HCT116 (cell line): ENCODE measurements around the gene NOXO1. TPM values are rescaled to one million over a fixed set of nuclear protein-coding genes. Genes with fewer than 3 reads are reported as not detected.

Experiments
- ATAC-seq: fragments of 200-7000 bp; cut with Tn5 transposase; 2 replicates; pipeline ENCODE4 v1.9.1; 2020; ENCODE audit warnings: mild to moderate bottlenecking, moderate library complexity
- BruUV-seq: library from RNA; stranded (reverse); fragments of 400-500 nt; replicated peaks from 2 replicates; lab custom pipeline; 2021; lab: Mats Ljungman, UMichigan
- CTCF ChIA-PET: fragments of 300-600 bp; sonication (Branson Sonifier 250); formaldehyde crosslinking; loops from one replicate; lab custom pipeline; 2021; ENCODE audit warnings: antibody characterized with exemption; lab: Charles Lee
- POLR2A ChIA-PET: fragments of 300-600, 350-600 bp; sonication (Branson Sonifier 250); formaldehyde crosslinking; loops from one replicate; lab custom pipeline; 2021; ENCODE audit warnings: antibody characterized with exemption; lab: Charles Lee
- RAD21 ChIA-PET, 2 experiments: fragments of 300-600 bp; sonication (Branson Sonifier 250); formaldehyde crosslinking; loops; one replicate each; lab custom pipeline; 2023; ENCODE audit warnings: low total read pairs in 2 of 2; ENCODE audit not compliant: uncharacterized antibody in 2 of 2, unreplicated experiment in 2 of 2, low non-redundant PET in 1 of 2; lab: Charles Lee
- DNase-seq: peaks from one replicate; pipeline ENCODE4 v3.0.0-alpha.2; 2010; ENCODE audit warnings: low read depth, low spot score
- H2AFZ ChIP-seq: fragments of 200-600 bp; shearing (Covaris generic), sonication (generic); 2 replicates; pipeline ENCODE4 v1.6.1; 2017; ENCODE audit warnings: low read depth, mixed run types, mixed read lengths, antibody characterized with exemption, low read length; ENCODE audit not compliant: poor library complexity, severe bottlenecking
- H3K27ac ChIP-seq: 2 replicates; pipeline ENCODE4 v1.5.1; 2012; ENCODE audit warnings: low read depth, low read length
- H3K27me3 ChIP-seq: fragments of 200-600 bp; sonication (generic); 2 replicates; pipeline ENCODE4 v1.6.1; 2016; ENCODE audit warnings: mixed run types, low read length, mixed read lengths; ENCODE audit not compliant: insufficient read depth
- H3K36me3 ChIP-seq, 2 experiments: fragments of 200-500 bp in 1 of 2; fragments of 200-600 bp in 1 of 2; sonication (Bioruptor generic) in 1 of 2; sonication (generic) in 1 of 2; 2 replicates each; pipeline versions ENCODE4 v1.5.1 to v1.6.1; 2014 to 2016; ENCODE audit warnings: low read length in 2 of 2, inconsistent platforms in 1 of 2, mixed read lengths in 1 of 2, mixed run types in 1 of 2; ENCODE audit not compliant: insufficient read depth in 2 of 2, control insufficient read depth in 1 of 2
- H3K4me1 ChIP-seq, 2 experiments: fragments of 200-600 bp in 1 of 2; sonication (generic) in 1 of 2; 2 replicates each; pipeline versions ENCODE4 v1.5.1 to v1.6.1; 2012 to 2017; ENCODE audit warnings: low read length in 2 of 2, inconsistent platforms in 1 of 2, mild to moderate bottlenecking in 1 of 2, mixed read lengths in 1 of 2, mixed run types in 1 of 2, moderate library complexity in 1 of 2; ENCODE audit not compliant: insufficient read depth in 2 of 2, control insufficient read depth in 1 of 2
- H3K4me2 ChIP-seq: fragments of 200-600 bp; sonication (generic); 2 replicates; pipeline ENCODE4 v1.6.1; 2017; ENCODE audit warnings: mixed run types, low read length, mixed read lengths
- H3K4me3 ChIP-seq, 2 experiments: fragments of 200-600 bp in 1 of 2; sonication (generic) in 1 of 2; replicated peaks in 1 of 2; 2 replicates each; pipeline ENCODE4 v1.5.1; 2011 to 2016; ENCODE audit warnings: low read length in 2 of 2, control low read depth in 1 of 2, low read depth in 1 of 2, mild to moderate bottlenecking in 1 of 2, mixed read lengths in 1 of 2, mixed run types in 1 of 2
- H3K79me2 ChIP-seq: fragments of 200-600 bp; sonication (generic); 2 replicates; pipeline ENCODE4 v1.6.1; 2017; ENCODE audit warnings: mild to moderate bottlenecking, mixed run types, low read length, moderate library complexity, mixed read lengths; ENCODE audit not compliant: insufficient read depth
- H3K9ac ChIP-seq: fragments of 200-600 bp; sonication (generic); 2 replicates; pipeline ENCODE4 v1.6.1; 2016; ENCODE audit warnings: low read length, mixed read lengths
- H3K9me2 ChIP-seq: fragments of 200-600 bp; sonication (generic), shearing (Covaris generic); 2 replicates; pipeline ENCODE4 v1.6.1; 2017; ENCODE audit warnings: mixed run types, mild to moderate bottlenecking, moderate library complexity; ENCODE audit not compliant: insufficient read depth
- H3K9me3 ChIP-seq, 2 experiments: fragments of 200-500 bp in 1 of 2; fragments of 200-600 bp in 1 of 2; sonication (Bioruptor generic) in 1 of 2; sonication (generic) in 1 of 2; 2 replicates each; pipeline ENCODE4 v1.6.1; 2014 to 2017; ENCODE audit warnings: low read length in 2 of 2, mixed read lengths in 2 of 2, inconsistent platforms in 1 of 2, low read depth in 1 of 2, mild to moderate bottlenecking in 1 of 2, mixed run types in 1 of 2, moderate library complexity in 1 of 2; ENCODE audit not compliant: control insufficient read depth in 1 of 2, insufficient read depth in 1 of 2
- H4K20me1 ChIP-seq: fragments of 200-600 bp; sonication (generic), shearing (Covaris generic); 2 replicates; pipeline ENCODE4 v1.6.1; 2017; ENCODE audit warnings: mixed run types, mild to moderate bottlenecking, moderate library complexity; ENCODE audit not compliant: insufficient read depth
- POLR2A ChIP-seq: IDR thresholded peaks from 2 replicates; pipeline ENCODE4 v1.7.0; 2011; ENCODE audit warnings: borderline replicate concordance; ENCODE audit not compliant: insufficient read depth, insufficient read length; ENCODE audit errors: extremely low read depth
- SRF ChIP-seq: IDR thresholded peaks from 2 replicates; pipeline ENCODE4 v1.6.1; 2012; ENCODE audit warnings: low read depth
- intact Hi-C: fragments of 100-400 bp; cut with micrococcal nuclease; formaldehyde crosslinking; loops from 2 replicates; pipeline ENCODE4 v1.10.0; 2022
- total RNA-seq: library from RNA; stranded (reverse); gene quantifications from one replicate; pipeline ENCODE4 v1.2.1, GENCODE V29; 2021; ENCODE audit not compliant: unreplicated experiment

NOXO1 gene
- total RNA-seq, 1 experiment from 2014 or later, result 10.0 TPM

- H4K20me1 ChIP-seq, result no peaks in the 10 kb centered on the region
- ChIA-PET RAD21 (interaction anchor here in 1 of 2 experiments (0.8 kb wide), 1 partner anchor 65 kb away, joined by 4 read pairs; no protein-coding TSS in a partner anchor), CTCF (interaction anchor here (0.8 to 1.2 kb wide), 5 partner anchors 14 to 65 kb away, joined by 3 to 5 read pairs (median 3); partner anchors contain the start of gene MSRB1), POLR2A (interaction anchor here (0.7 kb wide), 2 partner anchors 15 to 36 kb away, joined by 3 to 4 read pairs; partner anchors contain the start of gene RPS2)
- no peaks in the 10 kb centered on the region for H3K79me2 ChIP-seq
- H3K9me2 ChIP-seq, result no peaks in the 10 kb centered on the region
- H3K4me2 ChIP-seq, result peak overlapping the region; percentile 86
- TF ChIP-seq POLR2A, result peak; percentile 1
- no peak for TF ChIP-seq SRF
- peak overlapping the region; percentile 42 to 56 for H3K4me3 ChIP-seq
- DNase-seq, result no peak
- H3K9ac ChIP-seq, result peak overlapping the region; percentile 64
- H3K27ac ChIP-seq, result peak overlapping the region; percentile 68; the same call in 1 of the 2 replicates
- H3K4me1 ChIP-seq, result peaks cover 16 to 23% of the 10 kb centered on the region in 2 experiments
- BruUV-seq, result no TSS peak
- no peaks in the 10 kb centered on the region for H3K36me3 ChIP-seq
- H2AFZ ChIP-seq, result peak overlapping the region; percentile 54
- H3K27me3 ChIP-seq, result no peaks in the 10 kb centered on the region
- H3K9me3 ChIP-seq, result no peaks in the 10 kb centered on the region
- ATAC-seq, result peak; percentile 56
- intact Hi-C loops, result no loop called here
Measured at GRCh38 chr16:1929105-1929504, 52.2 kb downstream of the NOXO1 start.

Other genes starting within 250 kb of the NOXO1 start
- gene NME3, start 209.9 kb downstream of the NOXO1 start, total RNA-seq, result 103 TPM
- gene EME2, start 208.7 kb downstream of the NOXO1 start, total RNA-seq, result 36.3 TPM
- gene MRPS34, start 208.3 kb downstream of the NOXO1 start, total RNA-seq, result 200 TPM
- gene SPSB3, start 198.9 kb downstream of the NOXO1 start, total RNA-seq, result 31.6 TPM
- 103 TPM for gene NUBP2, start 198.5 kb downstream of the NOXO1 start, total RNA-seq
- gene IGFALS, start 187.8 kb downstream of the NOXO1 start, total RNA-seq, result 0.10 TPM
- gene HAGH, start 154.6 kb downstream of the NOXO1 start, total RNA-seq, result 39.1 TPM
- 25.8 TPM for gene FAHD1, start 154.3 kb downstream of the NOXO1 start, total RNA-seq
- 0.59 TPM for gene MEIOB, start 109.3 kb downstream of the NOXO1 start, total RNA-seq
- not detected for gene HS3ST6, start 63.1 kb downstream of the NOXO1 start, total RNA-seq
- 18.3 TPM for gene MSRB1, start 38.3 kb downstream of the NOXO1 start, total RNA-seq
- 0.93 TPM for gene RPL3L, start 26.8 kb downstream of the NOXO1 start, total RNA-seq
- gene NDUFB10, start 21.9 kb downstream of the NOXO1 start, total RNA-seq, result 273 TPM
- gene RPS2, start 16.6 kb downstream of the NOXO1 start, total RNA-seq, result 6,265 TPM
- 0.30 TPM for gene RNF151, start 14.6 kb downstream of the NOXO1 start, total RNA-seq
- gene TBL3, start 9.4 kb downstream of the NOXO1 start, total RNA-seq, result 68.9 TPM
- gene GFER, start 2.7 kb upstream of the NOXO1 start, total RNA-seq, result 47.3 TPM
- gene SYNGR3, start 8.5 kb upstream of the NOXO1 start, total RNA-seq, result 11.5 TPM
- gene ZNF598, start 28.4 kb upstream of the NOXO1 start, total RNA-seq, result 57.4 TPM
- gene NPW, start 38.3 kb upstream of the NOXO1 start, total RNA-seq, result 226 TPM
- 58.4 TPM for gene NHERF2, start 45.4 kb upstream of the NOXO1 start, total RNA-seq
- 40.1 TPM for gene NTHL1, start 66.4 kb upstream of the NOXO1 start, total RNA-seq
- gene TSC2, start 66.5 kb upstream of the NOXO1 start, total RNA-seq, result 74.1 TPM
- gene PKD1, start 154.4 kb upstream of the NOXO1 start, total RNA-seq, result 137 TPM
- 44.9 TPM for gene RAB26, start 167.2 kb upstream of the NOXO1 start, total RNA-seq
- gene TRAF7, start 174.3 kb upstream of the NOXO1 start, total RNA-seq, result 160 TPM
- gene CASKIN1, start 215.1 kb upstream of the NOXO1 start, total RNA-seq, result 5.9 TPM
- 58.7 TPM for gene MLST8, start 224.0 kb upstream of the NOXO1 start, total RNA-seq
- gene BRICD5, start 229.4 kb upstream of the NOXO1 start, total RNA-seq, result 9.8 TPM
- 32.6 TPM for gene PGP, start 233.4 kb upstream of the NOXO1 start, total RNA-seq
- gene E4F1, start 242.1 kb upstream of the NOXO1 start, total RNA-seq, result 40.7 TPM